ENCODE data around the gene BUD13.
A peak's percentile ranks its signal among the peaks of the same experiment; 100 is the strongest.

The BUD13 gene

DNA sequence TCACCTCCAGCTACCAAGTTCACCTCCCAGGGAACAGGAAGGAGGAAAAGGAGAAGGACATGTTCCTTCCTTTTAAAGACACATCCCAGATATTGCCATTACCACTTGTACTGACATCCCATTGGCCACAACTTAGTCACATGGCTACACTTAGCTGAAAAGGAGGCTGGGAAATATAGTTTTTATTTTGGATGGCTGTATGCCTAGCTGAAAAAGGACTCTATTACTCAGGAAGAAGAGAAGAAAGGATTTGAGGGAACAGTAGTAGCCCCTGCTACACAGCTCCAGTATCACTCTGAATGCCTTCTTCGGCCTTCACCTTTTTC lies 20.9 kb upstream of the BUD13 start:
- DNase-seq: no peak
- intact Hi-C loops (cut with DNase I): loop anchor here (5.0 kb wide), 2 partner anchors 44 to 434 kb away; partner anchors contain the start of gene APOA1

GRCh38 chr11:116792869-116793771 lies 20.3 kb upstream of the BUD13 start:
- DNase-seq: no peak
- intact Hi-C loops (cut with DNase I): loop anchor here (5.0 kb wide), 2 partner anchors 44 to 434 kb away; partner anchors contain the start of gene APOA1

DNA sequence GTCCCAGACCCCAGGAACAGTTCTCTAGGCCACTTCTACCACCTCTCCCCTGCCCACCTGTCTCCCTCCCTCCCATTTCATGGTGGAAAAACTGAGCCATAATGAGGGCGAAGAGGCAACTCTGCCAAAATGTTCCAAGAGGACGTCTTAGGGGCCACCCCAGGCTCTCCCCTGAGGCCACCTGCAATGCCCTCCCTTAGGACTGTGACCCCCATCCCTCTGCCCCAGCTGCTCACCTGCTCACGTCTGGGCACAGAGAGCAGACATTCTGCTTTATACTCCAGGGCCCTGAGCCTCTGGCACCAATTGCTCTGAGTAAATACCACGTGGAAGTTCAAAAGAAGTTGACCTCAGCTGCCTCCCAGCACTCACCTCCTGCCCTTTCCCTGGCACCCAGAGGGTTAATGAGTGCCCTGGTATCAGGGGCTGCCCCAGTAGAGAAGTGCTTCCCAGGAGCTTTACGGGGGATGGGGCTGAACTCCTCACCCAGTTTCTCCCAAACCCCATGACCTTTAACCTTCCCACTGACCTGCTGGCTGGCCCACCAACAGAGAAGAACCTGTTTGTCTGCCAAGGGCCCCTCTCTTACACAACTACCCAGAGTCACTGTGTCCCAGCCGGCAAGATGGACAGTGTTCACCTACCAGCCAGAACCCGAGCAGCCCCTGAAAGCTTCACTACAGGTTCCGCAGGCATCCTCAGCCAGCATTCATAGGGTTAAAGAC lies 19.5 kb upstream of the BUD13 start:
- DNase-seq: no peak
- intact Hi-C loops (cut with DNase I): loop anchor here (5.0 kb wide), 2 partner anchors 45 to 435 kb away; partner anchors contain the start of gene APOA1

GRCh38 chr11:116791813-116792143 lies 19.0 kb upstream of the BUD13 start, which contains the start of gene APOA5:
APOA5 (minus strand) TSS chr11:116791879; CDS start chr11:116791860, 19 bp downstream.
- intact Hi-C loops (cut with DNase I): loop anchor here (1.0 to 5.0 kb wide), 3 partner anchors 46 to 436 kb away; partner anchors contain the start of gene APOA1
- no peak for DNase-seq

DNA sequence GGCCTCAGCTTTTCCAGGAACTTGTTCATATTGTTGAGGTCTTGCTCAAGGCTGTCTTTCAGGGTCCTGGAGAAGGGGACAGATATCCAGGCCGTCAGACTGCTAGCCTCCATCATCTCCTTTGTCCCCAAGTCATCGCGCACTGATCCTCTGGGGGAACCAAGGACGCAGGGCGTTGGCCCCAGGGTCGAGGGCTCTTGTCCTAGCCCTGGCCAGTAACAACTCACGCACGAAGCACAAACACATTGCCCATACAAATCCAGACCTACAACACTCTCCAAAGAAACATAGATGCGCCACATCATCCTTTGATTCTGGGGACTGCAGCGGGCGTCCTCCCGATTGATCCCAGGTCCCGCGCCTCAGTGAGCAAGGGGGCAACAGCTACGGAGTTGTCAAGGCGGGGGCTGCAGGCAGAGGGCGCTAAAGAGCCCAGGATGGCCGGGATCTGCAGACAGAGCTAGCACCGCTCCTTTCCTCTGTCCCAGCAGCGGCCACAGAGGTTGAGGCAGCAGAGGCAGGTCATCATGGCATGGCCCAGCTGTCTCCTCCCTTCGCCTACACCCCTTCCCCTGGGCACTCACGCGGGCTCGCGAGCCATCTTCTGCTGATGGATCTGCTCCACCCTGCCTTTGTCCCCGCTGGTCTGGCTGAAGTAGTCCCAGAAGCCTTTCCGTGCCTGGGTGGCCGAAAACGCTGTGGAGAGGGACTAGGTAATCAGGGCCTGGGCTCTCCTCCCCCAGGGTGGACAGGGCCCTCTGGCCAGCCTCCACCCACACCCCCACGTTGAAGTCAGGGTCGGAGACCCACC lies 18.4 kb upstream of the BUD13 start:
- DNase-seq: peak; percentile 65 to 97 (median 88)
- intact Hi-C loops (cut with DNase I): loop anchor here (1.0 to 5.0 kb wide), 3 partner anchors 46 to 436 kb away; partner anchors contain the start of gene APOA1

- intact Hi-C loops (cut with DNase I): loop anchor here (1.0 to 5.0 kb wide), 3 partner anchors 47 to 437 kb away; partner anchors contain the start of gene APOA1
- DNase-seq: no peak
These were observed 17.6 kb upstream of the BUD13 start for GRCh38 chr11:116790167-116791001.

- DNase-seq: no peak
- intact Hi-C loops (cut with DNase I): no loop called here
These were observed 16.2 kb upstream of the BUD13 start for GRCh38 chr11:116788975-116789374.

DNA sequence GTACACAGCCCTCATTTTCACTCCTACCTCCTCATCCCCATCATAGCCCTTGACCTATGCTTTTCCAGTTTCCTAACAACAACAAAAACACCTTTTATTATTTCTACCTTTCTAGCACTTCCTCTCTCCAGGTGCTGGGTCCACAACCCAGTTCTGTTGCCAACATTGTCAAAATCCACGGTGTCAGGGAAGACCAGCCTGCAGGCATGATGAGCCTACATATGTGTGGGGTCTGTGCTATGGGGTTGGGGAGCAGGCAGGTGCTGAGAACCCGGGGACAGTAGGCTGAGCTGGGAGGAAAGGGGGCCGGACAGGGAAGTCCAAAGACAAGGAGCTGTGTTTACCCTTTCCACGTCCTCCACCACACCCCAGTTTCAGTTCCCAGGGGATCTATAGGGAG lies 15.7 kb upstream of the BUD13 start:
- no peak for DNase-seq
- intact Hi-C loops (cut with DNase I): no loop called here

GRCh38 chr11:116787786-116788486 lies 15.1 kb upstream of the BUD13 start, which contains the start of gene ZPR1:
ZPR1 (minus strand) TSS chr11:116788023; CDS start chr11:116787990, 33 bp downstream.
- DNase-seq: peak; percentile 80 to 98 (median 88)
- intact Hi-C loops (cut with DNase I): no loop called here

GRCh38 chr11:116787436-116787785 lies 14.6 kb upstream of the BUD13 start:
- intact Hi-C loops (cut with DNase I): no loop called here
- DNase-seq: no peak

DNA sequence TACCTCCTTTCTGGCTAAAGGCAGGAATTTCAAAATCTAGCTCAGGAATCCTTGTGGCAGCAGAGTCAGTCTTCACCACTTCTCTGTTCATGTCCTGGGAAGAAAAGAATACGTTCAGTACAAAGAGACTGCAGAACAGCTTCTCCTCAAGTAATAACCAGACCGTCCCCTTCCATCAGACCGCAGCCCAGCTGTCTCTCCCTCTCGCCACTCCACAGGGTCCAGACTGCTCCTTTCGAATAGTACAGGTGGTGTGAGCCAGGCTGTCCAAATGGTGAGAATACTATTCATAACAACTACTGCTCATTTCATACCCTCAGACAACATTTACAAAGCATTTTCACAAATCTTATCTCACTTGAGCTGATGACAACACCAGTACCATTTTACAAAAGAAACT lies 14.2 kb upstream of the BUD13 start:
- no peak for DNase-seq
- intact Hi-C loops (cut with DNase I): no loop called here

DNA sequence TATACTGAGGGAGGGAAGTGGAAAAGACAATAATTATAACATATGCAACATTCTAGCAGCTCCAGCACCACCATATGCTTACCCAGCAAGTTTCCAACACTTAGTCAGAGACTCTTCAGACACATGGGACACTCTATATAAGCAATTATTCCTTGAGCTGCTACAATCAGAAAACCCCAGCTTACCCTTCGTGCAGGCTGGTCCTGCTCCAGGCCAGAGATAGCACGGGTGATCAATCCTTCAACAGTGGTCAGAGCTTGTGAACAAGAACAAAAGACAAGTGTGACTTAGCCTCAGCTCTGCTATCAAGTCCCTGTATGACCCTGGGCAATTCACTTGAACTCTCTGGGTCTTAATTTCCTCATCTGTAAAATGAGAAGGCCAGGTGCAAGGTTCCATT lies 13.5 kb upstream of the BUD13 start:
- DNase-seq: no peak
- intact Hi-C loops (cut with DNase I): no loop called here

- intact Hi-C loops (cut with DNase I): no loop called here
- no peak for DNase-seq
These were observed 9.9 kb upstream of the BUD13 start for GRCh38 chr11:116782728-116783127.

DNA sequence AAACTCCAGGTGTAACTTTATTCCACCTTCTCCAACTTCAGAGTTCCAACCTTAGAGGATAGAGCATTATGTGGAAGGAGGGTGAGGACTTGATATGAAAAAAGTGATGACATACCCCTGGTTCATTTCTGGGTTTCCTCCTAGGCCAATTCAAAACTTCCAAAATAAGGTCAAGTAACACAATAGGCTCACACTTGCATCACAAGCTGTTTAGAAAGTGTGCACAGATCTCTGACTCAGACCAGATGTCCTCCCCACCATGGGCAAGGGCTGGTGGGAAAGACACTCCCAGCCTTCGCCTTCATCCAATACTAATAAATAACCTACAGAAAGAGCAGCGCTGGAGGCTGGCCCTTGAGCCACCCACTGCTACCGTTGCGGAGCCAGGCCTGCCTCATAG lies 5.8 kb upstream of the BUD13 start:
- intact Hi-C loops (cut with DNase I): loop anchor here (10.0 kb wide), 1 partner anchor 456 kb away; the partner anchor contains the start of genes PCSK7 and RNF214
- no peak for DNase-seq

DNA sequence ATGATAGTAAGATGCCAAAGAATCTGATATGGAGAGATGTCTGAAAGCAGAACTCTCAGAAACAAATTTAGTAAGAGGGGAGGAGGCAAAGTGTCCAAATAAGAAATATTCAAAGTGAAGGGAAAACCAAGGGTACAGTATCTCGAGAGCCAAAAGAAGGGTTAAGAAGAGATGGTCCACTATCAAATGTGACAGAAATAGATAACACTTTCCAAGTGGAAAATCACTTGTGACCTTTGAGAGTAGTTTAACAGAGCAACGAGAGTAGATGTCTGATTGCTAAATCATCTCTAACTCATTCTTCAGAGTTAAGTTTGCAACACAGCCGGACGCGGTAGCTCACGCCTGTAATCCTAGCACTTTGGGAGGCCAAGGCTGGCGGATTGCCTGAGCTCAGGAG lies 4.3 kb upstream of the BUD13 start:
- intact Hi-C loops (cut with DNase I): loop anchor here (10.0 kb wide), 1 partner anchor 458 kb away; the partner anchor contains the start of genes PCSK7 and RNF214
- DNase-seq: no peak

DNA sequence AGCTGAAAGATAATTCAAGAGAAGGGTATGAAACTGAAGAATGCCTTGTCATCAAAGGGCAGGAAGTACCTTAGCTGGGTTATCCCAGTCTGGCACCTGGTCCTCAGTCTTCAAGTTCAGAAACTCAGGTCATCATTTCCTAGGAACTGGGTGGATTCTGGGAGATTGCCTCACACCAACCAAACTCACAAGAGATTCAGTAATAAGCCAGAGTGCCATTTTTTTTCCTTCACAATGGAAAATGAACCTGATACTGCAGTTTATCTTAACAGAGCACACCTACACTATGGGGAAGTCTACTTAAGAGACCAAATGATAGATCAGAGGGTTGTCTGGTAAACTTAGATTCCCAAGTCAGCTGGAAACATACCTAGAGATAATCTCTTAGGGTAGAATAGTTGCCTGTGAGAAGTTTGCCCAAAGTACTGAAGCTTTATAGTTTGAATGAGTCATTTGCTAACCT lies 3.8 kb upstream of the BUD13 start:
- intact Hi-C loops (cut with DNase I): loop anchor here (10.0 kb wide), 1 partner anchor 458 kb away; the partner anchor contains the start of genes PCSK7 and RNF214
- DNase-seq: no peak

GRCh38 chr11:116775975-116776374 lies 3.2 kb upstream of the BUD13 start:
- intact Hi-C loops (cut with DNase I): loop anchor here (10.0 kb wide), 1 partner anchor 459 kb away; the partner anchor contains the start of genes PCSK7 and RNF214
- no peak for DNase-seq

- intact Hi-C loops (cut with DNase I): loop anchor here (10.0 kb wide), 1 partner anchor 460 kb away; the partner anchor contains the start of genes PCSK7 and RNF214
- DNase-seq: no peak
These were observed 1.9 kb upstream of the BUD13 start for GRCh38 chr11:116774661-116775060.
